Measurements from ENCODE around the gene RELB. TPM values are rescaled to one million over a fixed set of nuclear protein-coding genes. Genes with fewer than 3 reads are reported as not detected.

RELB gene
- total RNA-seq, 4 donors from 2014 or later, result 8.4 to 21.5 (median 12.9) TPM

DNA sequence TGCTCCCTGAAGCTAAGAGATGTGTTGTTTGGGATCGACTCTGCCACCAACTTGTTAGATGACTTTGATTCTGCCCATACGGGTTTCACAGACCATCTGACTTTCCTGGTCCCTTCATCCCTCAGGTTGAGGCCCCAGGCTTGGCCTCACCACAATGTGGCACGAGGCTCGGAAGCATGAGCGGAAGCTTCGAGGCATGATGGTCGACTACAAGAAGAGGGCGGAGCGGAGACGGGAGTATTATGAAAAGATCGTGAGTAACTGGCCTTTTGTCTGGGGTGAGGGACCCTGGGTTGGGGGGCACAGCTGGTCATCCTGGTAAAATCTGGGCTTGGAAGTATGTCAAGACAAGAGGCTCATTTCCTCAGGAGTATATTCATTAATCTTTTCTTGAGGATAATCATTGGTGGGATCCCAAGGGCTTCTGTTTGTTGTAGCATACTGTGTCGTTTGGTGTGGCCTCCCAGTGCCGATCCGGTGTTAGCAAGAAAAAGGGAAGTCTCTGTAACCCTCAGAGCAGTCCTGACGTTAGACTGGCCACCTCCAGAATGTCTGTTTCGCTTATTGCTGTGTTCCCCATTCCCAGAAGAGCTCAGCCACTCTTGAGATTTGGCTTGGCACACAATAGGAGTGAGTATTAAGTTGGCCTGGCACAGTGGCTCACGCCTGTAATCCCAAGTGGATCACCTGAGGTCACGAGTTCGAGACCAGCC, 39.0 kb downstream of the RELB start:
- ATAC-seq (no peak), DNase-seq (no peak)
- in situ Hi-C loops (cut with MboI; ENCODE audit: low sequenced_read_pairs in 4 of 4) (no loop called here), intact Hi-C loops (cut with DNase I; ENCODE audit: low total_unique reads) (no loop called here)
- Histone ChIP-seq H3K27ac (peak overlapping the region in 2 of 4 donors; percentile 90 to 96), H3K36me3 (peaks cover 0 to 56% of the 10 kb centered on the region in 2 donors), H3K4me3 (peak overlapping the region; percentile 87 to 97 (median 94)), H3K9me3 (no peaks in the 10 kb centered on the region), H3K4me1 (peaks cover 25 to 33% of the 10 kb centered on the region in 2 donors), H3K27me3 (no peaks in the 10 kb centered on the region)
- TF ChIP-seq POLR2A (IDR thresholded peaks at IDR 0.05), result no peak
- TF ChIP-seq, protein P1, sequence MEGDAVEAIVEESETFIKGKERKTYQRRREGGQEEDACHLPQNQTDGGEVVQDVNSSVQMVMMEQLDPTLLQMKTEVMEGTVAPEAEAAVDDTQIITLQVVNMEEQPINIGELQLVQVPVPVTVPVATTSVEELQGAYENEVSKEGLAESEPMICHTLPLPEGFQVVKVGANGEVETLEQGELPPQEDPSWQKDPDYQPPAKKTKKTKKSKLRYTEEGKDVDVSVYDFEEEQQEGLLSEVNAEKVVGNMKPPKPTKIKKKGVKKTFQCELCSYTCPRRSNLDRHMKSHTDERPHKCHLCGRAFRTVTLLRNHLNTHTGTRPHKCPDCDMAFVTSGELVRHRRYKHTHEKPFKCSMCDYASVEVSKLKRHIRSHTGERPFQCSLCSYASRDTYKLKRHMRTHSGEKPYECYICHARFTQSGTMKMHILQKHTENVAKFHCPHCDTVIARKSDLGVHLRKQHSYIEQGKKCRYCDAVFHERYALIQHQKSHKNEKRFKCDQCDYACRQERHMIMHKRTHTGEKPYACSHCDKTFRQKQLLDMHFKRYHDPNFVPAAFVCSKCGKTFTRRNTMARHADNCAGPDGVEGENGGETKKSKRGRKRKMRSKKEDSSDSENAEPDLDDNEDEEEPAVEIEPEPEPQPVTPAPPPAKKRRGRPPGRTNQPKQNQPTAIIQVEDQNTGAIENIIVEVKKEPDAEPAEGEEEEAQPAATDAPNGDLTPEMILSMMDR (IDR thresholded peaks at IDR 0.05 in 4 of 5, conservative IDR thresholded peaks at IDR 0.05 in 1 of 5), result no peak

DNA sequence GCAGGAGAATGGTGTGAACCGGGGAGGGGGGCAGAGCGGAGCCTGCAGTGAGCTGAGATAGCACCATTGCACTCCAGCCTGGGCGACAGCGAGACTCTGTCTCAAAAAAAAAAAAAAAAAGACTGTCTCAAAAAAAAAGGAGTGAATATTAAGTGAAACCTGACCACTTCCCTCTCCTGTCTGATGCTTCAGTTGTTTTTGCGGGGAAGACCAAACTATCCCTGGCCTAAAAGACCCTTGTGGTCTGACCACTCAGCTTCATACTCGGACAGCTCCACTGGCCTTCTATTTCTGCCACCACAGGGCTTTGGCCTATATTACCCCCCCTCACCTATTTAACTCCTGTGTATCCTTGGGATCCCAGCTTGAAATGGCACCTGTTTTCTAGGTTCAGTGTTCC, 39.9 kb downstream of the RELB start:
- TF ChIP-seq, protein P1 (IDR thresholded peaks at IDR 0.05 in 4 of 5, conservative IDR thresholded peaks at IDR 0.05 in 1 of 5), result no peak
- TF ChIP-seq POLR2A (IDR thresholded peaks at IDR 0.05), result no peak
- intact Hi-C loops (cut with DNase I; ENCODE audit: low total_unique reads) (no loop called here), in situ Hi-C loops (cut with MboI; ENCODE audit: low sequenced_read_pairs in 4 of 4) (no loop called here)
- DNase-seq (no peak), ATAC-seq (no peak)
- Histone ChIP-seq H3K9me3 (no peaks in the 10 kb centered on the region), H3K36me3 (peaks cover 0 to 56% of the 10 kb centered on the region in 2 donors), H3K4me3 (no peak overlapping the region), H3K27ac (no peak overlapping the region), H3K27me3 (no peaks in the 10 kb centered on the region), H3K4me1 (peaks cover 25 to 37% of the 10 kb centered on the region in 2 donors)

DNA sequence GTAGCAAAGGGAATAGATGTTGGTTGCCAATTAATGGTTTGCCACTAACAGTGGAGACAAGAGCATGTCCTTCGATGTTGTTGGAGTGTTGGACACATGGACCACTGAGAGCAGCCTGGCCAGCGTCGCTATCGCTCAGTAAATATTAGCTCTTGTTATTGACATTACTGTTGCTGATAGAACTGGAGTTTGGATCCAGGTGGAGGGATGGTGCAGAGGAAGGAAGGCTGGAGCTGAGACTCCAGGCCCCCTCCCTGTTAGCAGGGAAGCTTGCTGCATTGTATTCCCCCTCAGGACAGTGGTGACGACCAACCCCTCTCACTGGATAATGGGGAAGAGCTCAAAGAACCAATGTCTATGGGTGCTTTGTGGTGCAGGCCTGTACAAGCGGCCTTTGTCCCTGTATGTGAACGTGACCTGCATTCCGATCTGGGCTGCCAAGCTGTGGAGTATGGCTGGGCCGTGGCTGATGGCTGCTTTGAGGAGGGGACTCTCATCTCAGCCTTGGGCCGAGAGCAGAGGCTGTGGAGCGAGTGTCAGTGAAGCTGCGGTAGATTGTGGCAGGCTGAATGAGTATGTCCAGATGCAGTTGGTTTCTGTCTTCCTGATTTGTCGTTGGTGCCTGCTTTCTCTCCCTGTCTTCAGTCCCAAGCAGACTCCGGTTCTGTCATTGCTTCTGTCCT, 44.5 kb downstream of the RELB start:
- H3K36me3 ChIP-seq, result peaks cover 0 to 51% of the 10 kb centered on the region in 2 donors
- no peak overlapping the region for H3K4me3 ChIP-seq
- DNase-seq (no peak), ATAC-seq (no peak)
- H3K27me3 ChIP-seq, result no peaks in the 10 kb centered on the region
- H3K27ac ChIP-seq, result no peak overlapping the region
- H3K9me3 ChIP-seq, result no peaks in the 10 kb centered on the region
- in situ Hi-C loops (cut with MboI; ENCODE audit: low sequenced_read_pairs in 4 of 4) (no loop called here), intact Hi-C loops (cut with DNase I; ENCODE audit: low total_unique reads) (no loop called here)
- H3K4me1 ChIP-seq, result peaks cover 34 to 42% of the 10 kb centered on the region in 2 donors
- TF ChIP-seq, protein P1 (IDR thresholded peaks at IDR 0.05 in 4 of 5, conservative IDR thresholded peaks at IDR 0.05 in 1 of 5), result no peak
- no peak for TF ChIP-seq POLR2A (IDR thresholded peaks at IDR 0.05)

DNA sequence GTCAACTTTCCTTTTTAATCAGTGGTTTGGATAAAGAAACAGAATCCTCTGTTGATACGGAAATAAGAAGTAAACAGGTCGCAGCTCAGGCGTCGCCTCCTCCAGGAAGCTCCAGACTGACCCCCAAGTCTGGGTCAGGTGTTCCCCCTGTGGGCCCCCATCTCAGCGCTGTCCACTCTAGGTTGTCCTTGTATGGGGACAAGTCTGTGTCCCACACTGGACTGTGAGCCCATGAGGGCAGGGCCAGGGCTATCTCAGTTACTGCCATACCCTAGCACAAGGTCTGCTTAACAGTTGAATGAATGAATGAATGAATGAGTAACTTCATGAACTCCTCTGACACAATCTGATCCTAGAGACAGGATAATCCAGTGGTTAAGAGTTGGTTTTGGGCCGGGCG, 45.1 kb downstream of the RELB start:
- no peak for TF ChIP-seq POLR2A (IDR thresholded peaks at IDR 0.05)
- TF ChIP-seq, protein P1 (IDR thresholded peaks at IDR 0.05 in 4 of 5, conservative IDR thresholded peaks at IDR 0.05 in 1 of 5), result no peak
- intact Hi-C loops (cut with DNase I; ENCODE audit: low total_unique reads) (no loop called here), in situ Hi-C loops (cut with MboI; ENCODE audit: low sequenced_read_pairs in 4 of 4) (no loop called here)
- H3K4me1 ChIP-seq, result peaks cover 29 to 41% of the 10 kb centered on the region in 2 donors
- no peaks in the 10 kb centered on the region for H3K27me3 ChIP-seq
- H3K36me3 ChIP-seq, result peaks cover 0 to 46% of the 10 kb centered on the region in 2 donors
- H3K27ac ChIP-seq, result no peak overlapping the region
- ATAC-seq (no peak), DNase-seq (no peak)
- no peak overlapping the region for H3K4me3 ChIP-seq
- no peaks in the 10 kb centered on the region for H3K9me3 ChIP-seq

All from gastrocnemius medialis (tissue), 4 donors.